NOMO-1 treated with dmso at 0.1 percent for 144 hours (cell line): ENCODE results near the gene MAGEB1.

ENCODE experiments used
- DNase-seq: peaks from one replicate; lab custom pipeline; 2025; ENCODE audit not compliant: unreplicated experiment; lab: John Stamatoyannopoulos, UW

The MAGEB1 gene

DNA sequence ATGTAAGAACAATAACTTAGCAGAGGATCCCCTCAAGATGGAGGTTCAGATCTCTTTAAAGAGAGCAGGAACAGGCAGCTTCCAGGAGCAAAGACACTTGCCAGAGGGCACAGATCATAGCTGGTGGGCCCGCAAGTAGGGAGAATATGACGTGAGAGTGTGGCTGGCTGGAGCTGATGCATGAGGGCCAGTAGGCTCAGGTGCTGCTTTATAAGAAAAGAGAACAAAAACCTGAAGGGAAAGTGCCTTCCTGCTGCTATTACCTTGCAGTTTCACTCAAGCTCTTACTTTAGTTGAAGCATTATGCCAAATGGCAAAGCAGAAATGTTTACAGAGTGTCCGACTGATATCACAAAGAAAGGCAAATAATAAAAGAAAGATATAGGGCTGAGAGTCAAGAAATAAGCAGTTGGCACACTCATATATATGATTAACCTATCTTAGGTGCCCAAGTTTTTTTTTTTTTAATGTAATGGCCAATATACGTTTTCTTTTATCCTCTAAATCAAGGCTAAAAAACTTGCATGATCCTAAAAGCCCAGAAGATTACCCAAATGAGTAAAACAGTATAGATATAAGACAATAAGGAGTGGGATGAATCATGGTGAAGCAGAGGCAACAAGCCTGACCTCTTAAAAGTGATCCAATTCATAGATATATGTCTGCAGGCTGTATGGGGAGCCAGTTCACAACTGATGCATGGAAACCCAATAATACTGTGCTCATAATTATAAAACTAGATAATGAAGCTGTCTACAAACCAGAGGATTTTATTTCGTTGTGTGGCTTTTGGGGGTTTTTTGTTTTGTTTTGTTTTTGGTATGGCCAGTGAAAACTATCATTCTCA lies 49.7 kb downstream of the MAGEB1 start:
- DNase-seq: no peak

DNA sequence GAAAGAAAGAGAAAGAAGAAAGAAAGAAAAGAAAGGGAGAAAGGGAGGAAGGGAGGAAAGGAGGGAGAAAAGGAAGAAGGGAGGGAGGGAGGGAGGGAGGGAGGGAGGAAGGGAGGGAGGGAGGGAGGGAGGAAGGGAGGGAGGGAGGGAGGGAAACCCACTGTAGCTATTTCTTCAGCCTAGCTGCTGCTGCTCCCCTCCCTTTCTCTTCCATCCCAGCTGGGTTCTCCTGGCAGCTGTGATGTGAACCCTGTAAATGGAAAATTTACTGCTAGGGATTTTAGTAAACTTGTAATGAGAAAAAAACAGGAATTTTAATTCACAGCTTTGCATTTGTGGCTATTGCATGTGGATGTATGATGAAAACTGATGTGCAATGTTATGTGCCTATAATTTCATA lies 54.3 kb downstream of the MAGEB1 start:
- no peak for DNase-seq
